D721Med (cell line): Measurements from ENCODE around the gene RPL10.
"Not testable (repeated sequence)": the region's sequence is repeated elsewhere in the genome, so short reads cannot be mapped to it uniquely, and the experiment has no call there.

Experiments
- DNase-seq: peaks from one replicate; pipeline ENCODE4 v3.0.0; 2011; ENCODE audit warnings: low spot score; ENCODE audit not compliant: insufficient read length
- FAIRE-seq: peaks from 2 replicates; lab custom pipeline; 2011; peaks lifted over from hg19 to GRCh38; lab: Jason Lieb, UNC
- TF ChIP-seq, protein P1 (sequence below): IDR thresholded peaks from 2 replicates; pipeline ENCODE4 v1.5.1; 2012; ENCODE audit warnings: mild to moderate bottlenecking, control low read depth; ENCODE audit not compliant: insufficient read depth; ENCODE audit errors: missing control alignments

RPL10 gene

DNA sequence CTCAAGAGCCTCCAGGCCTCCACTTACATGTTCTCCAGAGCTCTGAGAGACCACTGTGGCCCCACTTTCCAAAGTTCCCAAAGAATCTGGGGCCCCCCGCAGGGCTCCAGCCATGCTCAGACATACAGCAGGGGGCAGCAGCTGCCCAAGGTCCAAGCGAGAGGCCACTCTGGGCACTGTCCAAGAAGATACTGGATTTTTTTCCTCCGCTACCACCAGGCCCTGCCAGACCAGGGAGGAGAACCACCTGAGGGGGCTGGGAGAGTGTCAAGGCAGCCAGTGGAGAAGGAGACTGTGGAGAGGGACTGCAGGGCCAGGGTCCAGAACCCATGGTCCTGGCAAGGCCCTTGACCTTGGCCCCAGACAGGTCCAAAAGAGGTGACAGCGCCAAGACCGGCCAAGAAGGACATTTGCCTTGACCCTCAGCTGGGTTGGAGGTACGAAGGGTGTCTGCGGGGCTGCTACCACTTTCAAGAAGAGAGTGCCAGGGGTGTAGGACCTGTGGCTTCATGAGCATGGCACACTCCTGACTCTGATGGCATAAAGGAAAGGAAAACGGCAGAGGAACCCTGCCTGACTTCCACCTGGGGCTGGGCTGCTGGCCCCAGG lies 13.8 kb upstream of the RPL10 start:
- DNase-seq = no peak
- TF ChIP-seq, protein P1, sequence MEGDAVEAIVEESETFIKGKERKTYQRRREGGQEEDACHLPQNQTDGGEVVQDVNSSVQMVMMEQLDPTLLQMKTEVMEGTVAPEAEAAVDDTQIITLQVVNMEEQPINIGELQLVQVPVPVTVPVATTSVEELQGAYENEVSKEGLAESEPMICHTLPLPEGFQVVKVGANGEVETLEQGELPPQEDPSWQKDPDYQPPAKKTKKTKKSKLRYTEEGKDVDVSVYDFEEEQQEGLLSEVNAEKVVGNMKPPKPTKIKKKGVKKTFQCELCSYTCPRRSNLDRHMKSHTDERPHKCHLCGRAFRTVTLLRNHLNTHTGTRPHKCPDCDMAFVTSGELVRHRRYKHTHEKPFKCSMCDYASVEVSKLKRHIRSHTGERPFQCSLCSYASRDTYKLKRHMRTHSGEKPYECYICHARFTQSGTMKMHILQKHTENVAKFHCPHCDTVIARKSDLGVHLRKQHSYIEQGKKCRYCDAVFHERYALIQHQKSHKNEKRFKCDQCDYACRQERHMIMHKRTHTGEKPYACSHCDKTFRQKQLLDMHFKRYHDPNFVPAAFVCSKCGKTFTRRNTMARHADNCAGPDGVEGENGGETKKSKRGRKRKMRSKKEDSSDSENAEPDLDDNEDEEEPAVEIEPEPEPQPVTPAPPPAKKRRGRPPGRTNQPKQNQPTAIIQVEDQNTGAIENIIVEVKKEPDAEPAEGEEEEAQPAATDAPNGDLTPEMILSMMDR = no peak
- FAIRE-seq = no peak

DNA sequence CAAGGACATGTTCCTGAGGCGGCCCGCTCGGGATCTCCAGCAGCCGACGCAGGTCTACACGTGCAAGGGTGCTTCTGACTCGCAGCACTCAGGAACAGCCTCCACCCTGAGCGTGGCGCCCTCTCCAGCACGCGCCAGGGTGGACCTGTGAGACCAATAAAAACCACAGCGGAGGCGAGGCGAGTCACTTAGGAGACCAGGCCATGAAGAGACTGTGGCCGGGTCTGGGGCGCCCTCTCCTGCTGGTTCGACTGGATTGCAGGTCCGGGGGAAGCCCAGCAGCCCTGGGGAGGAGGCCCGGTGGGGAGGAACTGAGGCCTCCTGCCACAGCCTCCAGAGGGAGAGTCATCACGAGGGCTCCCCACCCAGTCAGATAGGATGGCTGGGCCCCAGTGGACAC lies 10.1 kb upstream of the RPL10 start:
- not testable (repeated sequence) for FAIRE-seq, DNase-seq

DNA sequence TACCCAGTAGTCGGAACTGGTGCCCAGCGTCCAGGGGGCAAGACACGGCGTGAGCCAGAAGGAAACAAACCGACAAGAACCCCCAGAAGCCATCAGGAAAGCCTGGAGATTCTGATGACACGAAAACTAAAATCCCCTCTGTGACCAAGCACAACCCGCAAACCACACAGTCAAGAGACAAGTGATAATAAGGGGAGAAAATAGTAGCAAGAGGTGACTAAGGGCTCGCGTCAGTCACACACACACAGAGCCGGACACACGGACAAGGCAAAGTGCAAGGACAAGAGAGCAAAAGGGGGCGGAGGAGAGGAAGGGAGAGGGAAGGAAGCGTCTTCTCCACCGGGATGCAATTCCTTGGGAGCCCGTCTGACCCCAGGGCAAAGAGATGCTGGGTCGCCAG lies 9.5 kb upstream of the RPL10 start:
- not testable (repeated sequence) for DNase-seq, FAIRE-seq

DNA sequence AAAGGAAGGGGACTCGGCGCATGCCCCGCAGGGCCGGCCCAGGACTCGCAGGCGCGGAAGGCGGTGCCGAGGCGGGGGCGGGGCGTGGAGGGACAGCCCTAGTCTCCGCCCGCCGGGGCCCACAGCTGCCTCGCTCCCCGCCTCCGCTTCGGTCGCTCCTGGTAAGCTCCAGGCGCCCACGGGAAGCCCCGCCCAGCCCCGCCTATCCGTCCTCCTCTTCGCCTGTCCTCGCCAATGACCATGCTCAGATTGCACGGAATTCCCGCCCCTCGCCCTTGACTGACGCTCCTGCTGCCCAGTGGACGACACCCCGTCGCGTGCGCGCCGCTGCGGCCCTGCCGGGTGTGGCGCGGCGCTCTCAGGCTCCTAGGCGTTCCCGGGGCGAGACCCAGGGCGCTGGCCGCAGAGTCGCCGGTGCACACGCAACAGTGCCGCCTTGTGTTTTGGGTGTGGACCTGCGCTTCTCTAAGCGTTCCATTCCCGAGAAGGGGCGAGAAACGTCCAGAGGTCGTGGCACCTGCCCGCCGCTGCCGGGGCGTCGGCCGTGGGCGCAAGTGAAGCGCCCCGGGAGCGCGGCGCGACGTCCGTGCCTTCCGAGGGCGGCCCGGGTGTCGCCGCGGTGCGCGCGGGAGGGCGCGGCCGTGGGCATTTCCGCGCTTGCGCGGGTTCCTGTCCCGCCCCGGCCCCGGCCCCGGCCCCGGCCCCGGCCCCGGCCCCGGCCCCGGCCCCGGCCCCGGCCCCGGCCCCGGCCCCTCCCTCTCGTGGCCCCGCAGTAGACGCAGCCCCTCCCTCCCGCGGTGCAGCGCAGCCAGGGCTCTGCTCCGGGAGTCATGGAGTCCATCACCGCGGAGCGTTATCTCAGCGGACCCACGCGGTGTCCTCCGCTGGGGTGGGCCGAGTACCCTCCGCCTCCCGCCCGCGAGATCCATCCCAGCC lies 8.1 kb upstream of the RPL10 start:
- DNase-seq, FAIRE-seq: not testable (repeated sequence)

DNA sequence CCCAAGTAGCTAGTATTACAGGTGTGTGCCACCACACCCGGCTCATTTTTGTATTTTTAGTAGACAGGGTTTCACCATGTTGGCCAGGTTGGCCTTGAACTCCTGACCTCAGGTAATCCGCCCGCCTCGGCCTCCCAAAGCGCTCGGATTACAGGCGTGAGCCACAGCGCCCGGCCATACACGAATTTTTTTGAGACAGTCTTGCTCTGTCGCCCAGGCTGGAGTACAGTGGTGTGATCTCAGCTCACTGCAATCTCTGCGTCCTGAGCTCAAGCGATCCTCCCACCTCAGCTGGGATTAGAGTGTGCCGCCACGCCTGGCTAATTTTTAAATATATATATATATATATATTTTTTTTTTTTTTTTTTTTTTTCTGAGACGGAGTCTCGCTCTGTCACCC lies 1.8 kb upstream of the RPL10 start:
- DNase-seq, FAIRE-seq: not testable (repeated sequence)

DNA sequence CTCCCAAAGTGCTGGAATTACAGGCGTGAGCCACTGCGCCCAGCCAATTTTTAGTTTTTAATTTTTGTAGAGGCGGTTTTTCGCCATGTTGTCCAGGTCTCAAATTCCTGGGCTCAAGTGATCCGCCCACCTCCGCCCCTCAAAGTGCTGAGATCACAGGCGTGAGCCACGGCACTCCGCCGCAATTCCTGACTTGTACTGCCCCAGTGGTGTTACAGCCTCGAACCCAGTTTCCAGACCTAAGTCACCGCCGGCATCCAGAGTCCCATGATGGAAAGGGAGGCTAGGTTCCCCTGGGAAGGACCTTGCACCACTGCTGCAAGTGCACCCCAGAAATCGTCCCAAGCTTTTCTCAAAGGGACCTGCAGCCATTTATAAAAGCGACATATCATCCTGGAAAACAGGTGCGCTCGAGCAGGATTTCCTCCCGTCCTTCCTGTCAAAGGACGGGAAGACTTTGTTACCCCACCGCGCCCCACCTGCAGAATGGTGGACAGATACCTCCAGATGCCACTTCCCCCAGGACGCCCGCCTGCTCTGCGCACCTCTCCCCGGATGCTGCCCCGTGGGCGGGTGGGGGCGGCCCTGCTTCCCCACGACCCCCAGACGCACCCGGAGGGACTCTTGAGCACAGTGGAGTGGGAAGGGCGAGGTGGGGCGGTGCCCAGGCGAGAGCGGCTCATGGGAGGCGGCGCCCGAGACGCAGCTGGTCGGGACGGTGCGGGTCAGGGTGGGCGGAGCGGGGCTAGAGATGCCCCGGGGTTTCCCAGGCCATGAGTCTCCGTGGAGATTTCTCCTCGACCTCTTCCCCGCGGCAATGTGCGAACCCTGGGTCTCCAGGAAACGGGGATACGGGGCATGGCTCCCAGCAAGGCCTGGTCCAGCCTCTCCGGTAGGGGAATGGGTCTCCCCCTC lies 947 bp upstream of the RPL10 start:
- TF ChIP-seq, protein P1 = no peak
- FAIRE-seq = no peak
- no peak for DNase-seq

DNA sequence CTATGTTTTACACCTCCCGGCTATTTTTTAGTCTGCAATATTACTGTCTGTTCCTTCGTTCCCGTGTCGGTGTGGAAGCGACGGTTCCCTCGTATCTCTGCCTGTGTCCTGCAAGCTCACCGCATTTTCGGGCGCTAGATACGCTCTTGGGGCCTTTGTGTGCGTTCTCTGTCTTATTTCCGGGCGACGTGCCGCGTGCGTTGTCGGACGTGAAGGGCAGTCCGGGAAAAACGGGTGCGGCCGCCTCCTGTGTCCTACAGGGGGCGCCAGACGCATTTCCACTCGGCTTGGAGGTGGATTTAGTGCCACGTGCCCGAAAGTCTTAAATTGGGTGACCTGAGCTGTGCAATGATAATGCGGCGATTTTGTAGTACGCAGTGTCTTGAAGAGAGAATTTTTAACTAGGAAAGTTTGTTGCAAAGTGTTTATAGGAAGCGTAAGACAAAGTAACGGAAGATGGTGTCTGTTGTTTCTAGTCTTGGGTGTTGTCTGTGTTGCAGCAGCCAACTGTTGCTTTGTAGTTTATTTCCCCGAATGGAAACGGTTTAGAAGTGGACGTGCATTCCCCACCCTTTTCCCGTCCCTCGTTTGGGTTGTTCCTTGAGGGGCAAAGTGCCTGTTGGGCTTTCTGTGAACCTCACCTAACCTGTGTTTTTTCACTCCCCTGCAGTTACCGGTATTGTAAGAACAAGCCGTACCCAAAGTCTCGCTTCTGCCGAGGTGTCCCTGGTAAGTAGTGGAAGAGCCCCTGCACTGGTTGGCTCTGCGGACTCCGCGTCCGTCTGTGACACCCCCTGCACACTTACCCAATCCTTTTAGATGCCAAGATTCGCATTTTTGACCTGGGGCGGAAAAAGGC lies 720 bp downstream of the RPL10 start:
- no peak for DNase-seq
- FAIRE-seq = no peak
- TF ChIP-seq, protein P1 = peak; percentile 59

- DNase-seq (no peak), FAIRE-seq (no peak)
- TF ChIP-seq, protein P1 = no peak
Observed at GRCh38 chrX:154399527-154400368, 1.6 kb downstream of the RPL10 start.

- FAIRE-seq, DNase-seq: not testable (repeated sequence)
Observed at GRCh38 chrX:154400369-154400817, 2.2 kb downstream of the RPL10 start.
